SK-N-MC (cell line): ENCODE measurements around the gene SH3RF3.

Experiments
- EZH2 ChIP-seq: fragments of 200-600 bp; sonication (generic); IDR thresholded peaks from one replicate; pipeline ENCODE4 v1.6.1; 2017; ENCODE audit warnings: antibody characterized with exemption
- POLR2AphosphoS5 ChIP-seq: IDR thresholded peaks from 2 replicates; pipeline ENCODE4 v1.6.1; 2012; ENCODE audit warnings: mild to moderate bottlenecking, low read depth, low read length, borderline replicate concordance

- TF ChIP-seq POLR2AphosphoS5 (no peak), EZH2 (no peak)
These were observed 350.8 kb downstream of the SH3RF3 start for GRCh38 chr2:109479804-109480203.
